Heart left ventricle (tissue), 13 donors: Measurements from ENCODE around the gene AQP6.

Source experiments
- CTCF ChIP-seq, 12 donors: fragments of 200-600 bp; sonication (generic) in 4 of 12; IDR thresholded peaks; one replicate each; pipeline versions ENCODE4 v1.5.0 to v1.8.0; 2018 to 2022; ENCODE audit warnings: antibody characterized with exemption in 12 of 12, mild to moderate bottlenecking in 5 of 12
- POLR2A ChIP-seq, 2 donors: fragments of 450-650 bp; IDR thresholded peaks; one replicate each; pipeline ENCODE4 v1.6.1; 2017; ENCODE audit warnings: antibody characterized with exemption in 2 of 2, mild to moderate bottlenecking in 2 of 2, moderate library complexity in 2 of 2
- donor health status: ischemic (EF 13 %, LVEDD 7.1; RV severe dilation, severe dysfunction).
- donor health status: DM: no; HTN: yes; CAD: no.
- donor health status: DM: no; HTN: no; CAD: no.
- donor health status: ischemic (EF 25% LVEDD 6.9; RV normal size, moderate dysfunction).
- donor health status: ischemic (EF 25% LVEDD 5.7; RV mildly dilated, moderate dysfunction).
- donor health status: ischemic (EF 35%, LVEDD 5.7; RV mildly dilated, moderate dysfunction).
- donor health status: nonischemic (EF 11% LVEDD 7.7; RV severe dilation, severe dysfunction).
- donor health status: DM: yes; HTN: yes; CAD: no.
- donor health status: PGD.
- donor health status: ischemic (EF 29% LVEDD 5.4; RV normal size, mild dysfunction).
- donor health status: nonischemic (EF 23%, LVEDD 6.1; RV moderate dilation, normal function).

DNA sequence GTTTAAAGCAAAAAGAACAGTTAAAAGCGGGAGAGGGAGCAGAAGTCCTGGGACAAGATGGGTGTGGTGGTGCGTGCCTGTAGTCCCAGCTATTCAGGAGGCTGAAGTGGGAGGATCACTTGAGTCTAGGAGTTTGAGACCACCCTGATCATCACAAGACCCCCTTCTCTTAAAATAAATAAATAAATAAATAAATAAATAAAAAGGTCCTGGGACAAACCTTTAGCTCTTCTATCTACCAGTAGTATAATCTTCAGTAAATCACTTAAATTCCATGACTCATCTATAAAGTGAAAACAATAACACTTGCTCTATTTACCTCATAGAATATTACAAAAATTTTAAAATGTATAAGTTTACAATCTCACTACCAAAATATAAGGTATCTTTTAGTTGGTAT is 46.8 kb downstream of the AQP6 start:
- TF ChIP-seq POLR2A (IDR thresholded peaks at IDR 0.05) (no peak), CTCF (IDR thresholded peaks at IDR 0.05) (no peak)
